Keratinocyte (primary cell): Measurements from ENCODE around the gene CRK.

Experiments
- CTCF ChIP-seq, 3 experiments: IDR thresholded peaks in 1 of 3; conservative IDR thresholded peaks in 1 of 3; optimal IDR thresholded peaks in 1 of 3; 2 replicates in 2 of 3; 3 replicates in 1 of 3; pipeline versions ENCODE3 to v1.5.1; 2011; ENCODE audit warnings: low read length in 3 of 3, mild to moderate bottlenecking in 3 of 3, moderate library complexity in 2 of 3, control low read depth in 1 of 3, inconsistent platforms in 1 of 3; ENCODE audit not compliant: insufficient read depth in 2 of 3; ENCODE audit errors: extremely low read depth in 1 of 3
- EZH2 ChIP-seq: IDR thresholded peaks from one replicate; pipeline ENCODE4 v1.6.1; 2012; ENCODE audit warnings: inconsistent platforms, mild to moderate bottlenecking, low read length, moderate library complexity

GRCh38 chr17:1467258-1467657 is 11.2 kb upstream of the CRK start:
- TF ChIP-seq CTCF (optimal IDR thresholded peaks at IDR 0.05 in 1 of 3, IDR thresholded peaks at IDR 0.05 in 1 of 3, conservative IDR thresholded peaks at IDR 0.05 in 1 of 3; ENCODE audit: extremely low read depth in 1 of 3, insufficient read depth in 2 of 3, low read length in 3 of 3) = no peak
- TF ChIP-seq EZH2 = no peak
